Ovary (tissue), 3 donors: ENCODE measurements around the gene AMOTL2.

Experiments used
- EP300 ChIP-seq: sonication (generic); formaldehyde crosslinking; IDR thresholded peaks from one replicate; pipeline ENCODE4 v1.6.1; 2017; ENCODE audit warnings: antibody characterized with exemption
- POLR2A ChIP-seq: fragments of 450-650 bp; IDR thresholded peaks from one replicate; pipeline ENCODE4 v1.6.1; 2017; ENCODE audit warnings: antibody characterized with exemption, mild to moderate bottlenecking, moderate library complexity
- TF ChIP-seq, protein P1 (sequence below), 3 donors: fragments of 450-650 bp in 2 of 3; fragments of 200-600 bp in 1 of 3; IDR thresholded peaks; one replicate each; pipeline versions ENCODE4 v1.5.1 to v1.8.0; 2016 to 2022; ENCODE audit warnings: antibody characterized with exemption in 3 of 3, mild to moderate bottlenecking in 1 of 3
- donor health status: DM: no; HTN: no; CAD: no.

DNA sequence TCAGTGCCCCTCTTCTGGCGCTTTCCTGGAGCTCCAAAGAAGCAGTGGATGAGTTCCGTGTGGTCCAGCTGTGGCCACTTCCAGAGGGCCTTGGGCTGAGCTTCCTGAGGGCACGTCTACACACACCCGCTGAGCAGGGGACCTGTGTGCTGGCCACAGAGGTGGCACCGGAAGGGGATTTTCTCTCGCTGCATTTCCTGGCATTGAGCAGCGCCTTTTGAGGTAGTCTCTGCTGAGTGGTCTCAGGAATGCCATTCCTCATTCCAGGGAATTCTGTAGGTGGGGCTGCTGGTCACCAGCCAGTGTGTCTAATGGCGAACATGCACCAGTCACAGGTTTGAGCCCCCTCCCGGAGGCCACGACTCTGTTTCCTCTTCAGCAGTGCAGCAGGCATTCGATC is 48.1 kb downstream of the AMOTL2 start:
- TF ChIP-seq, protein P1, sequence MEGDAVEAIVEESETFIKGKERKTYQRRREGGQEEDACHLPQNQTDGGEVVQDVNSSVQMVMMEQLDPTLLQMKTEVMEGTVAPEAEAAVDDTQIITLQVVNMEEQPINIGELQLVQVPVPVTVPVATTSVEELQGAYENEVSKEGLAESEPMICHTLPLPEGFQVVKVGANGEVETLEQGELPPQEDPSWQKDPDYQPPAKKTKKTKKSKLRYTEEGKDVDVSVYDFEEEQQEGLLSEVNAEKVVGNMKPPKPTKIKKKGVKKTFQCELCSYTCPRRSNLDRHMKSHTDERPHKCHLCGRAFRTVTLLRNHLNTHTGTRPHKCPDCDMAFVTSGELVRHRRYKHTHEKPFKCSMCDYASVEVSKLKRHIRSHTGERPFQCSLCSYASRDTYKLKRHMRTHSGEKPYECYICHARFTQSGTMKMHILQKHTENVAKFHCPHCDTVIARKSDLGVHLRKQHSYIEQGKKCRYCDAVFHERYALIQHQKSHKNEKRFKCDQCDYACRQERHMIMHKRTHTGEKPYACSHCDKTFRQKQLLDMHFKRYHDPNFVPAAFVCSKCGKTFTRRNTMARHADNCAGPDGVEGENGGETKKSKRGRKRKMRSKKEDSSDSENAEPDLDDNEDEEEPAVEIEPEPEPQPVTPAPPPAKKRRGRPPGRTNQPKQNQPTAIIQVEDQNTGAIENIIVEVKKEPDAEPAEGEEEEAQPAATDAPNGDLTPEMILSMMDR (IDR thresholded peaks at IDR 0.05), result no peak
- no peak for TF ChIP-seq POLR2A
- TF ChIP-seq EP300, result no peak
